CD14-positive monocyte (primary cell): ENCODE results near the gene CCNJL. TPM values are rescaled to one million over a fixed set of nuclear protein-coding genes. Genes with fewer than 3 reads are reported as not detected.

Experiments used
- DNase-seq, 3 donors: peaks; one replicate each; pipeline ENCODE4 v3.0.0-alpha.2; 2011 to 2022
- H2AFZ ChIP-seq: 2 replicates; pipeline ENCODE4 v1.6.0; 2012; ENCODE audit warnings: mild to moderate bottlenecking, low read depth, low read length, inconsistent platforms; ENCODE audit not compliant: insufficient read depth, poor library complexity, severe bottlenecking
- H3K27ac ChIP-seq, 2 donors: 1 replicate in 1 of 2; 2 replicates in 1 of 2; pipeline ENCODE4 v1.5.1; 2012 to 2013; ENCODE audit warnings: low read length in 2 of 2, control low read depth in 1 of 2, inconsistent platforms in 1 of 2, low read depth in 1 of 2, mild to moderate bottlenecking in 1 of 2
- H3K27me3 ChIP-seq, 2 donors: one replicate each; pipeline versions ENCODE4 v1.6.0 to v1.6.1; 2011 to 2013; ENCODE audit warnings: low read length in 2 of 2; ENCODE audit not compliant: control insufficient read depth in 2 of 2, insufficient read depth in 2 of 2
- H3K36me3 ChIP-seq, 2 donors: replicated peaks in 1 of 2; 1 replicate in 1 of 2; 2 replicates in 1 of 2; pipeline versions ENCODE4 v1.5.1 to v1.6.1; 2012 to 2013; ENCODE audit warnings: low read length in 2 of 2, control low read depth in 1 of 2, inconsistent platforms in 1 of 2, mild to moderate bottlenecking in 1 of 2; ENCODE audit not compliant: insufficient read depth in 2 of 2, control insufficient read depth in 1 of 2
- H3K4me1 ChIP-seq, 2 donors: 1 replicate in 1 of 2; 2 replicates in 1 of 2; pipeline versions ENCODE4 v1.5.1 to v1.6.1; 2012 to 2013; ENCODE audit warnings: low read length in 2 of 2, control low read depth in 1 of 2, inconsistent platforms in 1 of 2, mild to moderate bottlenecking in 1 of 2, moderate library complexity in 1 of 2; ENCODE audit not compliant: insufficient read depth in 2 of 2, control insufficient read depth in 1 of 2
- H3K4me2 ChIP-seq: replicated peaks from 2 replicates; pipeline ENCODE3; 2012; ENCODE audit warnings: low read length, moderate library complexity, mild to moderate bottlenecking; ENCODE audit not compliant: poor library complexity, severe bottlenecking; ENCODE audit errors: extremely low read depth
- H3K4me3 ChIP-seq, 3 experiments: fragments of 200-600 bp in 1 of 3; sonication (generic) in 1 of 3; replicated peaks in 1 of 3; 1 replicate in 2 of 3; 2 replicates in 1 of 3; pipeline ENCODE4 v1.5.1; 2011 to 2013; ENCODE audit warnings: low read length in 3 of 3, mild to moderate bottlenecking in 3 of 3, control low read depth in 2 of 3, low read depth in 2 of 3, inconsistent platforms in 1 of 3, moderate library complexity in 1 of 3
- H3K79me2 ChIP-seq: 2 replicates; pipeline ENCODE4 v1.6.0; 2012; ENCODE audit warnings: mild to moderate bottlenecking, control low read depth, inconsistent platforms, low read length, moderate library complexity; ENCODE audit not compliant: insufficient read depth
- H3K9ac ChIP-seq: 2 replicates; pipeline ENCODE4 v1.6.0; 2017; ENCODE audit warnings: low read length, mild to moderate bottlenecking; ENCODE audit not compliant: insufficient read depth, poor library complexity, severe bottlenecking
- H3K9me3 ChIP-seq, 2 donors: replicated peaks in 1 of 2; 1 replicate in 1 of 2; 2 replicates in 1 of 2; pipeline versions ENCODE4 v1.5.1 to v1.6.1; 2012 to 2013; ENCODE audit warnings: low read length in 2 of 2, control low read depth in 1 of 2; ENCODE audit not compliant: control insufficient read depth in 1 of 2, insufficient read depth in 1 of 2
- H4K20me1 ChIP-seq: 2 replicates; pipeline ENCODE4 v1.6.0; 2012; ENCODE audit warnings: mild to moderate bottlenecking, low read length, control low read depth, moderate library complexity; ENCODE audit not compliant: insufficient read depth
- H3K27ac Mint-ChIP-seq, 7 donors: one replicate each; pipeline ENCODE4 v1.8.0; 2020; ENCODE audit warnings: mild to moderate bottlenecking in 7 of 7, mixed read lengths in 7 of 7, moderate library complexity in 6 of 7, inconsistent platforms in 2 of 7
- H3K27me3 Mint-ChIP-seq, 3 donors: one replicate each; pipeline ENCODE4 v1.8.0; 2021 to 2022; ENCODE audit warnings: low read depth in 3 of 3, mild to moderate bottlenecking in 3 of 3, mixed read lengths in 3 of 3, moderate library complexity in 3 of 3, inconsistent platforms in 1 of 3
- H3K36me3 Mint-ChIP-seq, 2 donors: one replicate each; pipeline ENCODE4 v1.8.0; 2020; ENCODE audit warnings: mixed read lengths in 2 of 2, inconsistent platforms in 1 of 2, mild to moderate bottlenecking in 1 of 2
- H3K4me1 Mint-ChIP-seq: one replicate; pipeline ENCODE4 v1.8.0; 2020; ENCODE audit warnings: mild to moderate bottlenecking, mixed read lengths
- H3K4me3 Mint-ChIP-seq, 2 donors: one replicate each; pipeline ENCODE4 v1.8.0; 2020; ENCODE audit warnings: mild to moderate bottlenecking in 2 of 2, mixed read lengths in 2 of 2, moderate library complexity in 1 of 2
- H3K9me3 Mint-ChIP-seq, 7 donors: one replicate each; pipeline ENCODE4 v1.8.0; 2020 to 2022; ENCODE audit warnings: mixed read lengths in 7 of 7, mild to moderate bottlenecking in 6 of 7, moderate library complexity in 6 of 7, inconsistent platforms in 2 of 7
- WGBS: methylation state at CpG from one replicate; pipeline ENCODE4 v1.1.5; 2013; ENCODE audit warnings: missing lambda C conversion rate; ENCODE audit not compliant: insufficient coverage; 5-methylcytosine and 5-hydroxymethylcytosine counted together
- intact Hi-C, 2 donors: fragments of 100-400 bp; cut with micrococcal nuclease; formaldehyde crosslinking; loops; one replicate each; pipeline versions ENCODE4 v1.15.0 to v1.15.1; 2023
- polyA plus RNA-seq, 3 donors: library from polyadenylated mRNA; depleted of rRNA in 1 of 3; unstranded in 2 of 3; stranded (reverse) in 1 of 3; fragments of 300-500 nt in 2 of 3; fragments of >200 nt in 1 of 3; fragmentation: Illumina TruSeq in 2 of 3; gene quantifications; 1 replicate in 2 of 3; 2 replicates in 1 of 3; pipeline ENCODE4 v1.2.3, GENCODE V29; 2012 to 2021
- TF ChIP-seq, protein P1 (sequence below): fragments of 200-600 bp; IDR thresholded peaks from one replicate; pipeline ENCODE4 v1.8.0; 2022; ENCODE audit warnings: antibody characterized with exemption, mild to moderate bottlenecking

Gene CCNJL
- polyA plus RNA-seq, 3 donors, result 0.03 TPM; not detected in 2

DNA sequence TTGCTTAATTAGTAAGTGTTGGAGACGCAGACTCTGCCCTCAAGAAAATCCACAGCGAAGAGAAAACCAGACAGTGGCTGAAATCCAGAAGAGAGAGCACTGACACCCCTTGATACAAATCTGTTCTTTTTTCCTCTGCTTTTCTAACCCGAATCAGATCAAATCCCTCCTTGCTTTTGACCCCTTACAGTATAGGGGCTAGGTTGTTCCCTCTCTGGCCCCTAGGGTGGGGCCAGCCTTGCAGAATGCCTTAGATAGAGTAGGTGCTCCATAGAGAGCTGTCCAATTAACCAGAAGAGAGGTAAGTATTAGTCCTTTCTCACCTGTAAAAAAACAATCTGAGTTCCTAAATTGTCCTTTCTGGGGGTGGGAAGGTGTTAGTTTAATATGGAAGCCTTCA is 47.9 kb upstream of the CCNJL start:
- no peaks in the 10 kb centered on the region for H3K79me2 ChIP-seq
- TF ChIP-seq, protein P1, sequence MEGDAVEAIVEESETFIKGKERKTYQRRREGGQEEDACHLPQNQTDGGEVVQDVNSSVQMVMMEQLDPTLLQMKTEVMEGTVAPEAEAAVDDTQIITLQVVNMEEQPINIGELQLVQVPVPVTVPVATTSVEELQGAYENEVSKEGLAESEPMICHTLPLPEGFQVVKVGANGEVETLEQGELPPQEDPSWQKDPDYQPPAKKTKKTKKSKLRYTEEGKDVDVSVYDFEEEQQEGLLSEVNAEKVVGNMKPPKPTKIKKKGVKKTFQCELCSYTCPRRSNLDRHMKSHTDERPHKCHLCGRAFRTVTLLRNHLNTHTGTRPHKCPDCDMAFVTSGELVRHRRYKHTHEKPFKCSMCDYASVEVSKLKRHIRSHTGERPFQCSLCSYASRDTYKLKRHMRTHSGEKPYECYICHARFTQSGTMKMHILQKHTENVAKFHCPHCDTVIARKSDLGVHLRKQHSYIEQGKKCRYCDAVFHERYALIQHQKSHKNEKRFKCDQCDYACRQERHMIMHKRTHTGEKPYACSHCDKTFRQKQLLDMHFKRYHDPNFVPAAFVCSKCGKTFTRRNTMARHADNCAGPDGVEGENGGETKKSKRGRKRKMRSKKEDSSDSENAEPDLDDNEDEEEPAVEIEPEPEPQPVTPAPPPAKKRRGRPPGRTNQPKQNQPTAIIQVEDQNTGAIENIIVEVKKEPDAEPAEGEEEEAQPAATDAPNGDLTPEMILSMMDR, result no peak
- H3K4me1 ChIP-seq, result no peaks in the 10 kb centered on the region
- H2AFZ ChIP-seq, result no peak overlapping the region
- H3K9me3 ChIP-seq, result no peaks in the 10 kb centered on the region
- Mint-ChIP-seq H3K4me3 (no peak overlapping the region), H3K27me3 (peaks cover 0 to 6% (median 0%) of the 10 kb centered on the region in 3 donors), H3K27ac (no peak overlapping the region), H3K4me1 (peaks cover 2% of the 10 kb centered on the region), H3K9me3 (peaks cover 0 to 2% (median 0%) of the 10 kb centered on the region in 7 donors), H3K36me3 (no peaks in the 10 kb centered on the region)
- H3K27me3 ChIP-seq, result no peaks in the 10 kb centered on the region
- H4K20me1 ChIP-seq, result no peaks in the 10 kb centered on the region
- H3K36me3 ChIP-seq, result no peaks in the 10 kb centered on the region
- no peak overlapping the region for H3K27ac ChIP-seq
- DNase-seq, result no peak
- no peak overlapping the region for H3K4me2 ChIP-seq
- H3K4me3 ChIP-seq, result no peak overlapping the region
- no peak overlapping the region for H3K9ac ChIP-seq
- WGBS, result 100% methylated on average over 2 of the region's 3 CpGs
- intact Hi-C loops, result no loop called here

DNA sequence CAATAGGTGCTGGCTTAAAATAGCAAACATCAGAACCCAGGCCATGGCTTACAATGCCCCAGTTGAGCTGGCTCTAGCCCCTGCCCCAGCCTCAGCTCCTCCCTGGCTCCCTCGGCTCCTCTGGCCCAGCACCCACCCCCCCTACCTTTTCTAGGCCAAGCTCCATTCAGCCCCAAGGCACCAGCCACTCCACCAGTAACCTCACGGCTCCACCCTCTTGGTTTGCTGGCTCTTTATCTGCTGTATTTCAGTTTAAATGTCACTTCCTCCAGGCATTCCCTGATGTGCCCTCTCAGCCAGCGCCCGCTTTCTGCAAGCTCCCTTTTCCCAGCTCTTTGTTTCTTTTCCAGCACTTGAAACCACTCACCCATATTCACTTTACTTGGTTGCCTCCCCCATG is 47.5 kb upstream of the CCNJL start:
- H3K9me3 ChIP-seq, result no peaks in the 10 kb centered on the region
- H3K4me2 ChIP-seq, result no peak overlapping the region
- H3K27ac ChIP-seq, result no peak overlapping the region
- TF ChIP-seq, protein P1, result no peak
- no peak for DNase-seq
- H3K9ac ChIP-seq, result no peak overlapping the region
- no peaks in the 10 kb centered on the region for H3K79me2 ChIP-seq
- no peaks in the 10 kb centered on the region for H4K20me1 ChIP-seq
- peaks cover 0 to 2% (median 0%) of the 10 kb centered on the region in 7 donors for H3K9me3 Mint-ChIP-seq
- H3K27ac Mint-ChIP-seq, result no peak overlapping the region
- H3K4me1 ChIP-seq, result no peaks in the 10 kb centered on the region
- H3K4me3 Mint-ChIP-seq, result no peak overlapping the region
- peaks cover 2% of the 10 kb centered on the region for H3K4me1 Mint-ChIP-seq
- H3K27me3 Mint-ChIP-seq, result peaks cover 0 to 6% (median 0%) of the 10 kb centered on the region in 3 donors
- no peak overlapping the region for H3K4me3 ChIP-seq
- H3K36me3 Mint-ChIP-seq, result no peaks in the 10 kb centered on the region
- no peaks in the 10 kb centered on the region for H3K36me3 ChIP-seq
- 65% methylated on average over 4 of the region's 4 CpGs for WGBS
- no peak overlapping the region for H2AFZ ChIP-seq
- no peaks in the 10 kb centered on the region for H3K27me3 ChIP-seq
- intact Hi-C loops, result no loop called here
